Loucy (cell line): ENCODE measurements around the gene SYCP3.

ENCODE experiments used
- CTCF ChIP-seq: fragments of 200-600 bp; sonication (generic); conservative IDR thresholded peaks from 2 replicates; pipeline ENCODE4 v1.5.1; 2014; ENCODE audit warnings: mild to moderate bottlenecking, antibody characterized with exemption, low read length
- EZH2phosphoT487 ChIP-seq: fragments of 200-600 bp; IDR thresholded peaks from 2 replicates; pipeline ENCODE4 v1.6.1; 2018; ENCODE audit warnings: antibody characterized with exemption, mild to moderate bottlenecking, moderate library complexity, borderline replicate concordance

DNA sequence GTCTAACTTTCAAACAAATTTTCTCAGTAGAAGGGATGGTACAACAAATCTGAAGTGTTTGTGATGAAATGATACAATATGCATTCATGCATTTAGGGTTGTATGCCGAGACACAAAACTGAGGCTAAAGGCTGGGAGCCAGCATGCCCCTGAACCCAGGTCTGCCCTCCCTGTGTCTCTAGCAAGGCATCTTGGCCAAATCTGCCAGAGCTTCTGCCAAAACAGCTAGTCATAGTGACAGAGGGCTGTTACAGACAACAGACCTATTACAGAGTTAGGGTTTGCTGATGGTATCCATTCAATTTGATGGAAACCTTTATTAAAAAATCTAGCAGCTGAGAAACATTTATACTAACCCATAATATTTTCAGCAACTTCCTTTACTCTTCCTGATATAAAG, 53.1 kb downstream of the SYCP3 start:
- no peak for TF ChIP-seq CTCF
- TF ChIP-seq EZH2phosphoT487: no peak
